Muscle of arm (tissue), 14 donors: ENCODE data around the gene LCE3D. TPM values are rescaled to one million over a fixed set of nuclear protein-coding genes. Genes with fewer than 3 reads are reported as not detected.
"Not testable (repeated sequence)": the region's sequence is repeated elsewhere in the genome, so short reads cannot be mapped to it uniquely, and the experiment has no call there.

Source experiments
- DNase-seq: peaks from one replicate; pipeline ENCODE4 v3.0.0-alpha.2; 2013
- long read RNA-seq, 11 donors: transcript quantifications; one replicate each; lab custom pipeline, GENCODE V29; 2026
- polyA plus RNA-seq, 12 donors: library from polyadenylated mRNA; unstranded; fragments of 120-200 nt; gene quantifications; one replicate each; pipeline ENCODE4 v1.2.1, GENCODE V29; 2013; ENCODE audit not compliant: insufficient read length in 12 of 12

Gene LCE3D, protein sequence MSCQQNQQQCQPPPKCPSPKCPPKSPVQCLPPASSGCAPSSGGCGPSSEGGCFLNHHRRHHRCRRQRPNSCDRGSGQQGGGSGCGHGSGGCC
- not detected for polyA plus RNA-seq
- long read RNA-seq, donor 1: 0 reads
- long read RNA-seq, donor 2: 0 reads
- long read RNA-seq, donor 3: 0 reads
- long read RNA-seq, donor 4: 0 reads
- long read RNA-seq, donor 5: 0 reads
- long read RNA-seq, donor 6: 0 reads
- long read RNA-seq, donor 7: 0 reads
- long read RNA-seq, donor 8: 0 reads
- long read RNA-seq, donor 9: 0 reads
- long read RNA-seq, donor 10: 0 reads
- long read RNA-seq, donor 11: 0 reads

DNA sequence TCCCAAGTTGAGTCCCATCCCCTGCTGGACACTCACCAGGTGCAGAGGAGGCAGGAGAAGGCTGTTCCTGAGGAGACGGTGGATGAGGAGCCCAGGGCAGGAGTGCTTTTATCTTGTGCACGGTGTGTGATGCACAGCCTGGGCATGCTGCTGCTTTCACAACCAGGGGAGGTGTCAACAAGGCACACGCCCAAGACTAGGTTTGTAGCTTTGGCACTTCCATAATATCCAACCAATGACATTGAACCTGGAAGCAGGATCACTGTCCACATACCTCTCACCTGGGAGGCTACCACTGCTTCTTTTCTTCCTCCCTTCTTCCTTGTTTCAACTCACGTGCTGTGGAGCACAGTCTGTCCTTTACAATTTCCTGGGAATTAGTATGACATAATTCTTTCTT, at the start of gene LCE3D:
TSS of gene LCE3D (minus strand) at position 84 of the 400 bp plus-strand sequence. CDS start 580 bp downstream, outside the sequence.
- DNase-seq: no peak

DNA sequence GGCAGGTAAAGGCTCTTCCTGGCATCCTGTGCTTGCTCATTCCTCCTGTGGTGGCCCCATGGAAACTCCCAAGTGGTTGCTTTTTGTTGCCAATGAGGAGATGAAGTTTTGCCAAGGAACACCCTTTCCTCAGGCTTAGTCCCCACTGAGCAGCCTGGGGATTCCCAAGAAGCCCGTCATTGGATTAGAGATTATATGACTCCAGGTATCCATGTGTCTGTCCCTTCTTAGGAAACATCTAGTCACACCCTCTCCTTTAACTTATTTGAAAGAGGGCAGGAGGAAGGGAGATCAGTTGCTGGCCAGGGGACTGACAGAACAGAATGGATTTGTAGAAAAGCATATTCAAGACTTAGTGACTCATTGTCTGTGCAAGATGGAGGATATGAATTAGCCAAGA, 46.4 kb upstream of the LCE3D start:
- DNase-seq: no peak

DNA sequence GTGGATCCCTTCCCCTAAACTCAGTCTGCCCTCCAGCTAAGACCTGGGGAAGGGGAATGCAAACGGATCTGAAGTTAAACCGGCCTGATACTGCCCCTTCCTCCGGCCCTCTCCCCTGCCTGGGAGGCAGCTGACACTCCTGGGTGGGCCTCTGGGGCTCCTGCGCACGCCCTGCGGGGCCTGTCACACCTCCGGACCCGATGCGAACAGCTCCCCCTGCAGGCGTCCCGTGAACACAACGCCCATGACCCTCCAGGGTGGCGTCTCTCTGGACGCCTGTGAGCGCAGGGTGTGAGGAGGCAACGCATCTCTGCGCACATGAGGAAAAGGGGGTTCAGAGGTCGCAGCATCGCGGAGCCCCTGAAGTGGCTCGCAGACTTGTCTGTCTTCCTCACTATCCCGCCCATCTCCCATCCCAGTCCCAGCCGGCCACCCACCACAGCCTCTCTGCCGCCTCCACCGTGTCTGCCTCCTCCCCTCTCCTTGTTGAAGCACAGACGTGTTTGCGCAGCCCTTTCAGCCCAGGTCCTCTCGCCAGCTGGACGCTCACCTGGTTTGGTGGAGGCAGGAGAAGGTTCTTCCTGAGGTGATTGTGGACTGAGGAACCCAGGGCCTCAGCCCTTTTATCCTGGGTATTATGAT, 43.0 kb upstream of the LCE3D start:
- DNase-seq: no peak

DNA sequence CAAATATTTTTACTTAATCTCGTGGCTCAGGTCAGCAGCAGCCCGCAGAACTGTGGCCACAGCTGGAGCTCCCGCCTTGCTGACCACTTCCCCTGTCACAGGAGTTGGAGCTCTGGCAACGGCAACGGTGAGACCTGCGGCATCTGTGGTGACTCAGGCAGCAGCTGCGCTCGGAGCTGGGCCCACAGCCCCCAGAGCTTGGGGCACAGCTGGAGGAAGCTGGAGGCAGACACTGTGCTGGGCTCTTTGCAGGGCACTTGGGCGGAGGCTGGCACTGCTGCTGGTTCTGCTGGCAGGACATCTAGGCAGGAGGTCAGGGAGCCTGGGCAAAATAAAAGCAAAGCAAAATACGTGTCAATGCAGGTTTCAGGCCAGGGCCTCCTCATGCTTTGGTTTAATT, 42.5 kb upstream of the LCE3D start, which contains the start of gene LCE3A:
TSS of gene LCE3A (minus strand) at position 301 of the 400 bp plus-strand sequence. CDS start at position 301, 0 bp downstream.
- peak; percentile 1 for DNase-seq

DNA sequence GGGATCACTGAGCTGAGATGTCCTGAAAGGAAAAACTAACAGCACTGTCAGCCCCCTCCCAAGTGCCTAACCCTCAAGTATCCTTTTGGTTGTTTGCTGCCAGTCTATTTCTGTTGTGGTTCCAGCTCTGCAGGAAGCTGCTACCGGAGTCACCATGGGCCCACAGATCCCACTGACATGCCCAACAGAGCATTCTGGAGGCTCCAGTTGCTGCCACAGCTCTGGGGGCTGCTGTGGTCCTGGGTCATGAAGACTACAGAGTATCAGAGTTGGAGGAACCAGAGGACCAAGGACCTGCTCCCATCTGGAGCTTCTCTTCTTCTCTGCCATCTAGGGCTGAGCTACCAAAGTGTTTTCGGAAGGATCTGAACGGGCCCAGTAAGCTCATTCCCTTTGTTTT, 41.7 kb upstream of the LCE3D start:
- no peak for DNase-seq

DNA sequence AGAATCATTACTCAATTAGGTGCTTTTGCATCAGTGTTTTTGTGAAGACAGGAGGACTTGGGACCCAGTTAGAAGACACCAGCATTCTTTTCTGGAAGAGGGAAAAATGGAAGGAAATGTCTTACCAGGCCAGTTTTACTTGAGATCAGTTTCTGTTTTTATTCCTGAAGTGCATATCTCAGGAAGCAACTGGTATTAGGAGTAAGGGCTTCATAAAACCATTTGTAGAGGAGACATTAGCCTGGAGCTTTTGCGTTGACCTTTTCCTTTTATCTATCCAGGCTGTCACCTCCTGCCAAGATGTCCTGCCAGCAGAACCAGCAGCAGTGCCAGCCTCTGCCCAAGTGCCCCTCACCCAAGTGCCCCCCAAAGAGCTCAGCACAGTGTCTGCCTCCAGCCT, 33.2 kb upstream of the LCE3D start, which contains the start of gene LCE3B:
TSS of gene LCE3B (plus strand) at position 301 of the 400 bp plus-strand sequence. CDS start at position 301, 0 bp downstream.
- DNase-seq: no peak

DNA sequence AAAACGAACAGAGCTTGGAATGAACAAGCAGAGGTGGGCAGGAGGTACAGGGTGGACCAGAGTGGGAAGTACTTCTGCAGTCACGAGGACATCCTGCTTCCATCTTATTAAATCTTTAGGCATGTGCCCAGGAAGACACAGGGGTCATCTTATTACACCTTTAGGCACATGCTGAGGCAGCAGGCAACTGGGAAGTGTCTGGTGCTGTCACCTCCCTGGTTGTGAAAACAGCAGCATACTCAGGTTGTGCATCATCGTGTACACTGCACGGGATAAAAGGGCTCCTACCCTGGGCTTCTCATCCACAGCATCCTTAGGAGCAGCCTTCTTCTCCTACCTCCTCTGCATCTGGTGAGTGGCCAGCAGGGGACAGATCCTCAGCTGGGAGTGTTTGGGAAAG, 19.6 kb upstream of the LCE3D start, which contains the start of gene LCE3C:
TSS of gene LCE3C (plus strand) at position 301 of the 400 bp plus-strand sequence. CDS start 498 bp downstream, outside the sequence.
- no peak for DNase-seq

DNA sequence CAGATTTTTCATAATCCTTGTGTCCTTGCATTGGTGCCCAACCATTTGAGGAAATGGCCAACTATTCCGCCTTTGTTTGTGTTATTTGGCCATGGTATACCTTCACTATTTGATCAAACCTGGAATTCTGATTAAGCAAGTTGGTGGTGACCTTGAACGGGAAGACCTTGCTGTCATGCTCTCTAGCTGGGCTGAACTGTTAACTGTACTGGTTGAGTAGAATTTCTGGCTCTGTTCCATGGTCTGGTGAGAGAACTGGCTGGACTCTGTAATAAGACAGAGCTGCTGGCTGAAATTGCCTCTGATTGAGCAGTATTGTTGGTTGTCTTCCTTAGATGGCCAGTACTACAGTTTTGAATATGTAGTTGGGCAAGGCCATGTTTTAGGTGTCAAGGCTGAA, 16.7 kb upstream of the LCE3D start:
- no peak for DNase-seq

DNA sequence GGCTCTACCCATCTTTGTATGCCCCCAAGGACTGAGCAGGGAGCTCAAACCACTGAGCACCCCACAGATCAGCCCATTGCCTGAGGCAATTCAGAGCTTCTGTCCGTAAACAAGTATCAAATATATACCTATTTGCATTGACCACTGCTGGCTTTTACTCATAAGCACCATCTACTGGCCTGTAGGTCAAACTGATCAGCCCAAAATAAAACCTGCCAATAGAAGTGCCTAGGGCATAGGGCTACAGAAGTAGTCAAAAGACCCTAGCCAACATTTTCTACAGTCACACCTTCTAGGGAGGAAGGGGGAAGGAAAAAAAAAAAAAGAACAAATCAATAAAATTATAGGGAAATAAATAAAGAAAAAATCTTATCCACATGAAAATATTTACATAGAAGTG, 5.3 kb upstream of the LCE3D start:
- DNase-seq: no peak

DNA sequence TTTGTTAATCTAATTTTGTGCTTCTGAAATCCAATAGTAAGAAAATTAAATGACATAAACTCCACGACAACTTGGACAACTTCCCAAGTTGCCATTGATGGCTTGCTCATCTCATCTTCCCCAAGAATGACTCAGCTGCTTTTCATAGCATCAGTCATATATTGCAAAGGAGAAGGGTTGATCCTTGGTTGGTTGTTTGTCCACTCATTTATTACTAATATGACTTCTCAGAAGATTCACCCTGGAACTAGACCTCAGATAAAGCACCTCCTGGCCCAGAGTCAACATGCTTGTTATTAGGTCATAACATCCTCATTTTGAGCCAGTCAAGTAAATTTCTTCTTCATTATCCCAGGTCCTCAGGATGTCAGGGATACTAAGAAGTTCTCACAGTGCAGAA, 2.3 kb upstream of the LCE3D start:
- no peak for DNase-seq

DNA sequence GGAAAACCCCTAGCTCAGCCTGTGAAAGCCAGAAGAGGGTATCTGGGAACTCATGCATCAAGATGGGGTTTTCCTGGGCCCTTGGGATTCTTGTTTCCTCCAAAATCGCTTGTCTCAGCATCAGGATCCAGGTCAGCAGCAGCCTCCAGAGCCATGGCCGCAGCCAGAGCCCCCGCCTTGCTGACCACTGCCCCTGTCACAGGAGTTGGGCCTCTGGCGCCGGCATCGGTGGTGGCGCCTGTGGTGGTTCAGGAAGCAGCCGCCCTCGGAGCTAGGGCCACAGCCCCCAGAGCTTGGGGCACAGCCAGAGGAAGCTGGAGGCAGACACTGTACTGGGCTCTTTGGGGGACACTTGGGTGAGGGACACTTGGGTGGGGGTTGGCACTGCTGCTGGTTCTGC, 790 bp downstream of the LCE3D start:
- not testable (repeated sequence) for DNase-seq

DNA sequence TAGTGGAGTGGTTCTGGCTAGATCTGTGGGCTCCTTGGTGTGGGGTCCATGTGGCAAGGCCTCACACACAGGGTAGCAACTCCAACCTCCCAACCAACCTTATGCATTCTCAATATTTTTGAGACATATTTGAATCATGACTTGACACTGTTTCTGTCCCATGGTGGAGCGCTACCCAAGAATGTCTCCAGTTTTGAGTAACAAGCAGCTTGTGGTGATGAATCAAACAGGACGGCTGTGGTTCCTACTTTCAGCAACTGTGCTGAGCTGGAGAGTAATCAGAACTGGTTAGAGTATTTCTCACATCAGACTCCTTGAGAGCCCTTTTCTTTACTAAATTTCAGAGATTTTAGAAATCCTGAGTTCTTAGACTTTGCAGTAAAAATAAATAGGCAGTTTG, 3.1 kb downstream of the LCE3D start:
- no peak for DNase-seq

DNA sequence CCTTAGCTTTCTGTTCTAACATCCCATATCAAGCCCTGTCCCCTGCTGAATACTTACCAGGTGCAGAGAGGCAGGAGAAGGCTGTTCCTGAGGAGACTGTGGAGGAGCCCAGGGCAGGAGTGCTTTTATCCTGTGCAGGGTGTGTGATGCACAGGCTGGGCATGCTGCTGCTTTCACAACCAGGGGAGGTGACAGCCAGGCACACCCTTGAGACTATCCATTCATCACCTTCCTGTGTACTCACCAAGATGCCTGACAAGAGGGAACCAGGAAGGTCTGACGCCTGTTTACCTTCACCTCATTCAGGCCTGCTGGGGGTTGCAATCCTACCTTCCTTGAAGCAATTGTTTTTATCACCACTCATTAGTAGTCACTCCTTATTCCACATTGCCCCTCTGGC, 13.6 kb downstream of the LCE3D start, which contains the start of gene LCE3E:
TSS of gene LCE3E (minus strand) at position 100 of the 400 bp plus-strand sequence. CDS start 572 bp downstream, outside the sequence.
- DNase-seq: no peak

DNA sequence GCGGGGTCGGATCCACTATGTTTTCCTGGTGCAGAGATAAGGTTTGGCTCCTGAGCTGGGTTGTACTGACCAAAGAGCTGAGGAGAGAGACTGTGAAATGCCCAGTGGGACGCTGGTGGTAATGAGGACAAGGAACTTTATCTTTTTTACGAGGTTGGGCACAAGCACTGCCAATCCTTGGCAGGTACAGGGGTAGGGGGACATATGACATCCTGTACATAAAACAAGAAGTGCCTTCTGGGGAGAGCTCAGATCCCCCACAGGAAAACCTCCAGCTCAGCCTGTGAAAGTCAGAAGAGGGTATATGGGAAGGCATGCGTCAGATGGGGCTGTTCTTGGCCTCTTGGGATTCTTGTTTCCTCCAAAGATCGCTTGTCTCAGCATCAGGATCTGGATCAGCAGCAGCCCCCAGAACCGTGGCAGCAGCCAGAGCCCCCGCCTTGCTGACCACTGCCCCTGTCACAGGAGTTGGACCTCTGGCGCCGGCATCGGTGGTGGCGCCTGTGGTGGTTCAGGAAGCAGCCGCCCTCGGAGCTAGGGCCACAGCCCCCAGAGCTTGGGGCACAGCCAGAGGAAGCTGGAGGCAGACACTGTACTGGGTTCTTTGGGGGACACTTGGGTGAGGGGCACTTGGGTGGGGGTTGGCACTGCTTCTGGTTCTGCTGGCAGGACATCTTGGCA, 14.6 kb downstream of the LCE3D start:
- no peak for DNase-seq

DNA sequence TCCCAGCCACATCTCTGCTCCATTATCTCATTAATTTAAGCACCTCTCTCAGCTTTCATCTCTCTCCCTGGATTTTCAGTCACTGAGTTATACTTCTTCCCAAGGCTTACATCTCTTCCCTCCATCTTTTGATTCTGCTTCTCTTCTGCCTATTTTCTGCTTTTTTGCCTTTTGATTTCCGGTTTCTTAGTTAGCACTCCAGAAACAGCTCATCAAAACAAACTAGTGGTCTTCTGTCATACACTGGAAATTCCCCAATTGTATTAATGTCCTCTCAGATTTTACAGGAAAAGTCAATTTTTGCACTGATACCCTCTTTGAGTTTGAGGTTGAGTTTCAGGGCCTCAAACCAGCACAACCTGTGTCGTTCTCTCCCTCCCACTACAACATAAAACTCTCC, 15.2 kb downstream of the LCE3D start:
- no peak for DNase-seq

DNA sequence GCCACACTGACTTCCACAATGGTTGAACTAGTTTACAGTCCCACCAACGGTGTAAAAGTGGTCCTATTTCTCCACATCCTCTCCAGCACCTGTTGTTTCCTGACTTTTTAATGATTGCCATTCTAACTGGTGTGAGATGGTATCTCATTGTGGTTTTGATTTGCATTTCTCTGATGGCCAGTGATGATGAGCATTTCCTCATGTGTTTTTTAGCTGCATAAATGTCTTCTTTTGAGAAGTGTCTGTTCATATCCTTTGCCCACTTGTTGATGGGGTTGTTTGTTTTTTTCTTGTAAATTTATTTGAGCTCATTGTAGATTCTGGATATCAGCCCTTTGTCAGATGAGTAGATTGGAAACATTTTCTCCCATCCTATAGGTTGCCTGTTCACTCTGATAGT, 32.0 kb downstream of the LCE3D start:
- not testable (repeated sequence) for DNase-seq

DNA sequence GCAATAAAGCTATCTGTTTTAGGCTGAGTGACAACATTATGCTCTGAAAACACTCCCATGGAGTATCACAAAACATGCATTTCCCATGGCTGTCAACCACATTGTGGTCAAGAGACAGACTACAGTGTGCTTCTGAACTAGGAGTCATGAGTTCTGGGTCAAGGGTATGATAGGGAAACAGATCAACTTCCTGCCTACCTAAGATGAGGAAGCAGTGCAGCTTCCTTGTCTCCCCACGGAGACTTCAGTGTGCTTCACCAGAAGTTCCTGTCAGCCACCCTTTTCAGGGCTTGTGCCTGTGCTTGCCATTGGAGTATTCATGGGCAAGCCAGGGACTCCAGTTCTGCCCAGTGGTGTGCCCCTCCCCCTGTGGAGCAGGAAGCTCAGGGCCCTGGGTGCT, 33.6 kb downstream of the LCE3D start:
- no peak for DNase-seq

DNA sequence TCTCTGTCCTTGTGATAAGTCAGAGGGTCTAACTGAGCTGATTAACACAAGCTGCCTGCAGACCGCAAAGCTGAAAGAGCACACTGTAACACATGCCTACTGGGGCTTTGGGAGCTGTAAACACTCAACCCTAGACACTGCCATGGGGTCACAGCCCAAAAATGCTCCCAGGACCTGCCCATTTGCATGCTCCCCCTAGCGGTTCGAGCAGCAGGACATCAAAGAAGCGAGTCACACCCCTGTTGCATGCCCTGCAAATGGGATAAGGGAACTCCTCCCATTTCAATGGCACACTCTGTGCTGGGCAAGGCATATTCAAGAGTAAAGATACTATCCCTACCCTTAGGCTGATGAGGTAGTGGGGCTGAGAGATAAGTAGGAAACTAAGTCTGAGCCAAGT, 36.5 kb downstream of the LCE3D start:
- no peak for DNase-seq

DNA sequence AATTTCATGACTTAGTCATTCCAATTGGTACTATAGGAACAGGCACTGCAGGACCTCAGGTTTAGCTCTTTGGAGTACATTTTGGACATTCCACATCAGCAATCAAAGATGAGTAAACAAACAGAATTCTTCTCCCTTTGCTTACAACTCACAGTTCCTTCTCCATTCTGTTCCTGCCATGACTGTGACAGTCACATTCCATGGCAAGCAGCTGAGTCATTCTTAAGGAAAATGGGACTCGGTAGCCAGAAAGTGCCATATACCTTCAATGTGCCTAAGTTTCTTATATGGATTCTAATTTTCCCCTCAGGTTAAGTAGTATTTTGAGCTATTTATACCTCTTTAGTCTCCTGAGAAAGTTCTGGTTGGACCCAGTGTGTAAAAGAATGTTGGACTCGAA, 40.4 kb downstream of the LCE3D start:
- no peak for DNase-seq

DNA sequence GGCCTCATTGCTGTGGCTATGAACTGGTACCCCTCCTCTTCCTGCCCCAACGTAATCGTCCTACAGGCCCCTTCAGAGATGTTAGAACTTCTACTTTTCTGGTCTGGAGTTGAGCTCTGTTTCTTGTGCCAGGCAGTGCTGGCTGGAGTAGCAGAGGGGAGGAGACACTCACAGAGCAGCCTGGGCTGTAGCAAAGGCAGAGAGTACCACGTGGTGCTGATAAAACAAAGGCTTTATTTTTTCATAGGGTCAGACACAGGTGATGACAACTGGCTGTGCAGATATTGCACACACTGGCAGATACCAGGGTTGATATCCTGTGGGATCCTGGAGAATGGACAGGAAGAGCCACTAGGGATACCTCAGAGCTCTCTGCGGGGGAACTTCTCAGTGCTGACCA, 42.8 kb downstream of the LCE3D start:
- DNase-seq: no peak

DNA sequence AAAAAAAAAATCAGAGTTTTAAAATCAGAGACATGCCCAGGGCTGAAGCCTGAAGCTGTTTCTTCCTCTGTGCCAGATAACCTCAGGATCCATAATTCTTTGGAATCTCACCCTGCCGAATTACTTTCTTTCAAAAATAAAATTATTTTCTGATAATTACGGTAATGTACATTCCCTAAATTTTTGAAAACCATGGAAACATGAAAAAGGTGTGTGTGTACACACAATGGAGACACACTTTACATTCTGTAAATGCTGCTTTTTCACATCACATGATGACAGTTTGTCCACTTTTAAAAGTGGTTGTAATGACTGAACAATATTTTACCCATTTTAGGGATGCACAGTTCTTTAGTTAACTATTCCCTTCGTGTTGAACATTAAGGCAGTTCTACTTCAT, 44.5 kb downstream of the LCE3D start:
- no peak for DNase-seq

DNA sequence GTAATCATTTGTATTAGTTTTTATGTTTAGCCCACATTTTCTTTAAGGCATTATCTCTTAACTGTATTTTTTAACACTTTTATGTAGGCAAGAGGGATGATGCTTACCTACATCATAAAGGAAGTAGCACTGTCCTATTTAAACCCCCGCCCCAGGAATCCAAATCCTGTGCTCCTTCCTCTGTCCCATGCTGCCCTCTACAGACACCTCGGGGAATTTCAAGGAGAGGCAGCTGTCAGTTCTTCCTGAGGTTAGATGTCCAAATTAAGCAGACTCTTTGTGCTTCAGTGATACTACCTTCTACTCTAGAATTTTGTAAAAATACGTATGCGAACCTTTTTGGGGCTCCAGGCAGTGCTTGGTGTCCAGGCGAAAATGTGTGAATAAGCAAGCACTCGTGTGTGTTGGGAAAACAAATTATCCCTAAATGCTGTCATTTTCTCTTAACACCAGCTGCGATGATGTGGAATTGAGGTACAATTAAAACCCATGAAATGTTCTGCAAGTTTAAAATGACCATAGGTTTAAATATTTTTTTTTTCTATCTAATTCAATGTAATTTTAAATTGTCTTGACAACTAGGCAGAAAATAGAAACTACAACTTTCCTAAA, 46.9 kb downstream of the LCE3D start:
- no peak for DNase-seq
